ENCODE results near the gene BTD.

Gene BTD

GRCh38 chr3:15654891-15655290 is 53.3 kb downstream of the BTD start:
- TF ChIP-seq POLR2A (IDR thresholded peaks at IDR 0.05; ENCODE audit: low read length) (no peak), GATA1 (IDR thresholded peaks at IDR 0.05; ENCODE audit: low read depth, low read length) (no peak)
- DNase-seq: no peak

GRCh38 chr3:15656342-15656741 is 54.8 kb downstream of the BTD start:
- no peak for DNase-seq
- no peak for TF ChIP-seq POLR2A (IDR thresholded peaks at IDR 0.05; ENCODE audit: low read length)

- no peak for TF ChIP-seq POLR2A (IDR thresholded peaks at IDR 0.05; ENCODE audit: low read length)
These were observed 55.5 kb downstream of the BTD start for GRCh38 chr3:15657016-15657415.

GRCh38 chr3:15659254-15659975 is 57.9 kb downstream of the BTD start:
- TF ChIP-seq GATA1 (IDR thresholded peaks at IDR 0.05; ENCODE audit: low read depth, low read length): no peak
- TF ChIP-seq POLR2A (IDR thresholded peaks at IDR 0.05; ENCODE audit: low read length): no peak
- DNase-seq: no peak

More at GRCh38 chr3:15657016-15657415, 55.5 kb downstream of the BTD start:
- no peak for DNase-seq

GRCh38 chr3:15660055-15660935 is 58.8 kb downstream of the BTD start:
- no peak for TF ChIP-seq GATA1 (IDR thresholded peaks at IDR 0.05; ENCODE audit: low read depth, low read length)
- TF ChIP-seq POLR2A (IDR thresholded peaks at IDR 0.05; ENCODE audit: low read length): no peak

GRCh38 chr3:15664144-15664543 is 62.6 kb downstream of the BTD start:
- no peak for DNase-seq
- TF ChIP-seq GATA1 (IDR thresholded peaks at IDR 0.05; ENCODE audit: low read depth, low read length) (no peak), POLR2A (IDR thresholded peaks at IDR 0.05; ENCODE audit: low read length) (no peak)

More at GRCh38 chr3:15660055-15660935, 58.8 kb downstream of the BTD start:
- no peak for DNase-seq

GRCh38 chr3:15665510-15666150 is 64.1 kb downstream of the BTD start:
- no peak for DNase-seq
- TF ChIP-seq GATA1 (IDR thresholded peaks at IDR 0.05; ENCODE audit: low read depth, low read length) (no peak), POLR2A (IDR thresholded peaks at IDR 0.05; ENCODE audit: low read length) (no peak)

- TF ChIP-seq POLR2A (IDR thresholded peaks at IDR 0.05; ENCODE audit: low read length): no peak
- TF ChIP-seq GATA1 (IDR thresholded peaks at IDR 0.05; ENCODE audit: low read depth, low read length): no peak
- no peak for DNase-seq
These were observed 64.7 kb downstream of the BTD start for GRCh38 chr3:15666277-15666676.

- DNase-seq: no peak
- TF ChIP-seq POLR2A (IDR thresholded peaks at IDR 0.05; ENCODE audit: low read length) (no peak), GATA1 (IDR thresholded peaks at IDR 0.05; ENCODE audit: low read depth, low read length) (no peak)
These were observed 65.9 kb downstream of the BTD start for GRCh38 chr3:15667484-15667883.

GRCh38 chr3:15673536-15673935 is 72.0 kb downstream of the BTD start:
- no peak for TF ChIP-seq POLR2A (IDR thresholded peaks at IDR 0.05; ENCODE audit: low read length)
- no peak for TF ChIP-seq GATA1 (IDR thresholded peaks at IDR 0.05; ENCODE audit: low read depth, low read length)
- no peak for DNase-seq

- TF ChIP-seq GATA1 (IDR thresholded peaks at IDR 0.05; ENCODE audit: low read depth, low read length) (no peak), POLR2A (IDR thresholded peaks at IDR 0.05; ENCODE audit: low read length) (no peak)
- DNase-seq: no peak
These were observed 74.7 kb downstream of the BTD start for GRCh38 chr3:15676259-15676658.

- TF ChIP-seq POLR2A (IDR thresholded peaks at IDR 0.05; ENCODE audit: low read length): no peak
- TF ChIP-seq GATA1 (IDR thresholded peaks at IDR 0.05; ENCODE audit: low read depth, low read length): no peak
- DNase-seq: no peak
These were observed 77.8 kb downstream of the BTD start for GRCh38 chr3:15679306-15679705.

- DNase-seq: no peak
- no peak for TF ChIP-seq GATA1 (IDR thresholded peaks at IDR 0.05; ENCODE audit: low read depth, low read length)
- no peak for TF ChIP-seq POLR2A (IDR thresholded peaks at IDR 0.05; ENCODE audit: low read length)
These were observed 80.1 kb downstream of the BTD start for GRCh38 chr3:15681668-15682067.

- DNase-seq: no peak
- TF ChIP-seq POLR2A (IDR thresholded peaks at IDR 0.05; ENCODE audit: low read length) (no peak), GATA1 (IDR thresholded peaks at IDR 0.05; ENCODE audit: low read depth, low read length) (no peak)
These were observed 81.1 kb downstream of the BTD start for GRCh38 chr3:15682561-15683185.

All from erythroblast (primary cell).